ENCODE results near the gene ME1. TPM values are rescaled to one million over a fixed set of nuclear protein-coding genes. Genes with fewer than 3 reads are reported as not detected.
"Not testable (repeated sequence)": the region's sequence is repeated elsewhere in the genome, so short reads cannot be mapped to it uniquely, and the experiment has no call there.

Gene ME1
- total RNA-seq, 1 donor from 2014 or later: 14.7 TPM

DNA sequence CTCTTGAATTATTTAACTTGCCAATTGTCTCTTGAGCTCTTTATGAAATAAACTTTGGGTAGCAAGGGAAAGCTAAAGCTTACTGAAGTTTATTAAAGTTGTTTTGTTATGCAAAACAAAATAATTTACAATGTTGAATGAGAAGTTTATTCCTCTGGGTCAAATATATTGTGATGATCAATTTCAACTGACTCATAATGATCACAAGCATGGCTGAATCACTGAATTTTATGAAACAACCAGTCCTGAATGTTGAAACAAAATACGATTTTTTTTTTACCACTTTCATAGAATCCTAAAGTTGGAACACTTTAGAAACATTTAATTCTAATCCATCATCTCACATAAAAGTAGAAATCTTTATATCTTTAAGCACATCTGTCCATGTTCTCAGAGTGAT lies 127.4 kb downstream of the ME1 start:
- Histone ChIP-seq H3K27ac (no peak overlapping the region), H3K27me3 (no peaks in the 10 kb centered on the region), H3K4me1 (no peaks in the 10 kb centered on the region), H3K9me3 (no peaks in the 10 kb centered on the region), H3K4me3 (no peak overlapping the region), H3K36me3 (no peaks in the 10 kb centered on the region)
- TF ChIP-seq, protein P1, sequence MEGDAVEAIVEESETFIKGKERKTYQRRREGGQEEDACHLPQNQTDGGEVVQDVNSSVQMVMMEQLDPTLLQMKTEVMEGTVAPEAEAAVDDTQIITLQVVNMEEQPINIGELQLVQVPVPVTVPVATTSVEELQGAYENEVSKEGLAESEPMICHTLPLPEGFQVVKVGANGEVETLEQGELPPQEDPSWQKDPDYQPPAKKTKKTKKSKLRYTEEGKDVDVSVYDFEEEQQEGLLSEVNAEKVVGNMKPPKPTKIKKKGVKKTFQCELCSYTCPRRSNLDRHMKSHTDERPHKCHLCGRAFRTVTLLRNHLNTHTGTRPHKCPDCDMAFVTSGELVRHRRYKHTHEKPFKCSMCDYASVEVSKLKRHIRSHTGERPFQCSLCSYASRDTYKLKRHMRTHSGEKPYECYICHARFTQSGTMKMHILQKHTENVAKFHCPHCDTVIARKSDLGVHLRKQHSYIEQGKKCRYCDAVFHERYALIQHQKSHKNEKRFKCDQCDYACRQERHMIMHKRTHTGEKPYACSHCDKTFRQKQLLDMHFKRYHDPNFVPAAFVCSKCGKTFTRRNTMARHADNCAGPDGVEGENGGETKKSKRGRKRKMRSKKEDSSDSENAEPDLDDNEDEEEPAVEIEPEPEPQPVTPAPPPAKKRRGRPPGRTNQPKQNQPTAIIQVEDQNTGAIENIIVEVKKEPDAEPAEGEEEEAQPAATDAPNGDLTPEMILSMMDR (IDR thresholded peaks at IDR 0.05): no peak
- DNase-seq (no peak), ATAC-seq (no peak)
- intact Hi-C loops (cut with DNase I): no loop called here

DNA sequence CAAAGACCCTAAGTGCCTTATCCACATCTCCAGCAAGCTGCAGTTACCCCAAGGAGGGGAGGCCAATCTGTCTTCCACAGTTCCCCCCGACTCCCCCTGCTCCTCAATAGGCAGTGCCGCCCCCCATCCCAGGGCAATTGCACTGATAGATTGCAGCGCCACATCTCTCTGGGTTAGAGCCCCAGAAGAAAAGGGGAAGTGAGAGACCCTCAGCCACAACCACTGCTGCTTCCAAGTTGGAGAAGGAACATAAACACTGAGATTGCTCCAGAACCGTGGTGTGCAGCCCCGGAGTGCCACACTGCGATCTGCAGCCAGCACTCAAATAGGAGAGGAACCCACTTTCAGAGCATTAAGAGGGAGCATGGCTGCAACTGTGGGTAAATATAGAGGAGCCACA lies 136.2 kb downstream of the ME1 start:
- H3K4me3 ChIP-seq: no peak overlapping the region
- H3K9me3 ChIP-seq: no peaks in the 10 kb centered on the region
- no peak for DNase-seq
- no peaks in the 10 kb centered on the region for H3K27me3 ChIP-seq
- TF ChIP-seq, protein P1 (IDR thresholded peaks at IDR 0.05): no peak
- no peaks in the 10 kb centered on the region for H3K4me1 ChIP-seq
- no peaks in the 10 kb centered on the region for H3K36me3 ChIP-seq
- ATAC-seq: no peak
- no peak overlapping the region for H3K27ac ChIP-seq
- intact Hi-C loops (cut with DNase I): no loop called here

DNA sequence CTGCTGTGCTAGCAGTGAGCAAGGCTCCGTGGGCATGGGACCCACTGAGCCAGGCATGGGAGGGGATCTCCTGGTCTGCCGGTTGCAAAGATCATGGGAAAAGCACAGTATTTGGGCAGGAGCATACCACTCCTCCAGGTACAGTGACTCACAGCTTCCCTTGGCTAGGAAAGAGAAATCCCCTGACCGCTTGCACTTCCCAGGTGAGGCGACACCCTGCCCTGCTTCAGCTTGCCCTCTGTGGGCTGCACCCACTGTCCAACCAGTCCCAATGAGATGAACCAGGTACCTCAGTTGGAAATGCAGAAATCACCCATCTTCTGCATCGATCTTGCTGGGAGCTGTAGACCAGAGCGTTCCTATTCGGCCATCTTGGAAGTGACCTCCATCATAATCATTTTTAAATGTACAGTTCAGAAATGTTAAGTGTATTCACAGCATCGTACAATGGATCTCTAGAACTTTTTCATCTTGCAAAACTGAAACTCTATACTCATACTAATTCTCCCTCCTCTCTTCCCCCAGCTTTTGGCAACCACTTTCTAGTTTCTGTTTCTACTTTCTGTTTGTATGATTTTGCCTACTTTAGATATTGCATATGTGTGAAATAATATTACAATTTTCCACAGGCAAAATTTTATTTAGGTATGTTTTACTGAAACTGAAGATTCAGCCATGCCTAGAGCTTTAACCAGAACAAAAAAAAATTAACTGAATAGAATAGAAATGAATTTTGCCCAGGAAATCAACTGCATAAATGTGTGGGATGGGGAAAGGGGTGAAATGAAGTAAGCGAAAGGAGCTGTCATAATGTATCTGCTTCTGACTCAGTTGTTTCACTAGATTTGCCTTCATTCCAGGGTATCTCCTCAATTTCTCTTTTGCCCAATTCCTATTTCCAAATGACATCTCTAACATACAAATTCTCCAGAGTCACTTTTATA lies 137.7 kb downstream of the ME1 start:
- Histone ChIP-seq H3K9me3 (no peaks in the 10 kb centered on the region), H3K4me3 (no peak overlapping the region), H3K27ac (no peak overlapping the region), H3K27me3 (no peaks in the 10 kb centered on the region), H3K36me3 (no peaks in the 10 kb centered on the region), H3K4me1 (no peaks in the 10 kb centered on the region)
- no peak for ATAC-seq
- intact Hi-C loops (cut with DNase I): no loop called here
- DNase-seq: no peak
- TF ChIP-seq, protein P1 (IDR thresholded peaks at IDR 0.05): no peak

DNA sequence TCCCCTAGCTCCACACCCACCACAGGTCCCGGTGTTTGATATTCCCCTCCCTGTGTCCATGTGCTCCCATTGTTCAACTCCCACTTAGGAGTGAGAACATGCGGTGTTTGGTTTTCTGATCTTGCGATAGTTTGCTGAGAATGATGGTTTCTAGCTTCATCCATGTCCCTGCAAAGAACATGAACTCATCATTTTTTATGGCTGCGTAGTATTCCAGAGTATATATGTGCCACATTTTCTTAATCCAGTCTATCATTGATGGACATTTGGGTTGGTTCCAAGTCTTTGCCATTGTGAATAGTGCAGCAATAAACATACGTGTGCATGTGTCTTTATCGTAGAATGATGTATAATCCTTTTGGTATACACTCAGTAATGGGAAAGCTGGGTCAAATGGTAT lies 143.6 kb downstream of the ME1 start:
- H3K36me3 ChIP-seq; H3K27me3 ChIP-seq; H3K9me3 ChIP-seq; ATAC-seq; H3K27ac ChIP-seq; H3K4me1 ChIP-seq; H3K4me3 ChIP-seq; DNase-seq; intact Hi-C loops (cut with DNase I): not testable (repeated sequence)

DNA sequence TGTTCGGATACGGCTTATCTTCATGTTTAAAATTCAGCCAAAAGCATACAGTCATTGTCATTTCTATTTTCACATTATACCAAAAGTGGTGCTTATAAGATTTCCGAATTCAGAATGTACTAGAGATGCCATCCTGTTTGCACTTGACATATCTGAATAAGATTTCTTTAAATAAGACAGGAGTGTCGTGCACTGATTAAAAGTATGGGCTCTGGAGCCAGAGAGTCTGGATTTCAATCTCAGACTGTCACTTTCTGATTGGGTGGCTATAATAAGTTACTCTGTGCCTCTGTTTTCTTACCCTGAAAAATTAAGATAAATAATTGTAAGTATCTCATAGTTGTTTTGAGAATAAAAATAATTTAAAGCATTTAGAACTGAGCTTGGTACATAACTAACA lies 144.9 kb downstream of the ME1 start:
- no peak for ATAC-seq
- Histone ChIP-seq H3K27ac (no peak overlapping the region), H3K4me1 (no peaks in the 10 kb centered on the region), H3K36me3 (no peaks in the 10 kb centered on the region), H3K9me3 (no peaks in the 10 kb centered on the region), H3K27me3 (no peaks in the 10 kb centered on the region), H3K4me3 (no peak overlapping the region)
- DNase-seq: no peak
- TF ChIP-seq, protein P1 (IDR thresholded peaks at IDR 0.05): no peak
- intact Hi-C loops (cut with DNase I): no loop called here

DNA sequence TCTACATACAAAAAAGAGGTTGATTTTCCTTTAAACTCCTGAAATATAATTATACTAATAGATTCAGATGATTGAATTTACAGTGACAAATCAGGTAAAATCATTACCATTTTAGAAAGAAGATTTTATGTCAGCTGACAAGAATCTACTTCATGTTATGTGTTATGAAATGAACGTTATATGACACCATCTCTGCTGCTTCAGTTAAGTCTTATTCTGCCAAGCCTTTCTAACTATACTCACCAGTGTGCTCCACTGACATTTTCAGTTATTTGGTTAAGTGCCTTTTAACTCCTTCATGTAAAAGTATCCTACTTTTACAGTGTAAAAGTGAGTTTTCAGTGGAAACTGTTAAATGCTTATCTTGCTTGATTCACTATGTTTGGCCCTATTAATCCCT lies 157.3 kb downstream of the ME1 start:
- H3K27ac ChIP-seq: no peak overlapping the region
- TF ChIP-seq, protein P1 (IDR thresholded peaks at IDR 0.05): no peak
- DNase-seq (no peak), ATAC-seq (no peak)
- H3K4me1 ChIP-seq: no peaks in the 10 kb centered on the region
- H3K4me3 ChIP-seq: no peak overlapping the region
- H3K27me3 ChIP-seq: no peaks in the 10 kb centered on the region
- H3K9me3 ChIP-seq: no peaks in the 10 kb centered on the region
- H3K36me3 ChIP-seq: no peaks in the 10 kb centered on the region
- intact Hi-C loops (cut with DNase I): no loop called here
